GM19455 (cell line): ENCODE results near the gene ALDH1L1.

ENCODE experiments used
- ATAC-seq: cut with Tn5 transposase; IDR thresholded peaks from one replicate; pipeline ENCODE4 v1.9.1; 2021; ENCODE audit not compliant: unreplicated experiment

Gene ALDH1L1

DNA sequence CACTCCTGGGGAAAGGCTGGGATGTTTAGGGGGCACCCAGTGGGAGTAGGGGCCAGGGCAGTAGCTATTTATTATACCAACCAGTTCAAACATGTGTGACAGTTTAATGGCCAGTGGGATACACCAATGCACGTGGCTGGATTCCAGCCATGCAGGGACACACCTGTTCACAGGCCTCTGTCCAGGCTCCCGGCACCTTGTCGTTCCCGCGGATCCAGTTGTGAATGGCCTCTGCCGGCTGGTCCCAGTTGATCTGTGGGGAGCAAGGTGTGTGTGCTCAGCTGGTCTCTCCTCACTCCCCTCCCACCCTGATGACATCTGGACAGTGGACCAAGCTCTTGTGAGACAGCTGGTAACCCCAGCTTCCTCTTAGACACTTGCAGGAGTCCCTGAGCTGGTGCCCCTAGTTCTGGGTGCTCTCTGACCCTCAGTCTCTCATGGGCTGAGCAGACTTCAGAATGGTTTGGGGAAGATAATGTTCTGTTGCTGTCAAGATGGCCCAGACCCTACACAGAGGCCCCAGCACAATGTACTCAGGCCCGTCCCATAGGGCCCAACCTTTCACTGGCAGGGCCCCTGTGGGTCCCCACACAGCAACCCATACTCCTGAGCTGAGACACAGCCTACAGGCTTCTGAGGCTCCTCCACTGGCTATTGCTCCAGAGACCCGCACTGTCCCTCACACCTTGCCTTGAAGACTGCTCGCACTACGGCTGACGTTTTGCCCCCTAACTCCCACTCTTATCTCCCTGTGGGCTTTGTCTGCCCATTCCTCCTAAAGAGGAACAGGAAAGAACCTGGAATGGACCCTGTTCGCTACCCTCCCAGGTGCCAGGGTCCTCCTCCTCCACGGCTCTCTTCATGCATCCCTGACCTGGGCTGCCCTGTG is 25.8 kb downstream of the ALDH1L1 start:
- ATAC-seq = no peak

DNA sequence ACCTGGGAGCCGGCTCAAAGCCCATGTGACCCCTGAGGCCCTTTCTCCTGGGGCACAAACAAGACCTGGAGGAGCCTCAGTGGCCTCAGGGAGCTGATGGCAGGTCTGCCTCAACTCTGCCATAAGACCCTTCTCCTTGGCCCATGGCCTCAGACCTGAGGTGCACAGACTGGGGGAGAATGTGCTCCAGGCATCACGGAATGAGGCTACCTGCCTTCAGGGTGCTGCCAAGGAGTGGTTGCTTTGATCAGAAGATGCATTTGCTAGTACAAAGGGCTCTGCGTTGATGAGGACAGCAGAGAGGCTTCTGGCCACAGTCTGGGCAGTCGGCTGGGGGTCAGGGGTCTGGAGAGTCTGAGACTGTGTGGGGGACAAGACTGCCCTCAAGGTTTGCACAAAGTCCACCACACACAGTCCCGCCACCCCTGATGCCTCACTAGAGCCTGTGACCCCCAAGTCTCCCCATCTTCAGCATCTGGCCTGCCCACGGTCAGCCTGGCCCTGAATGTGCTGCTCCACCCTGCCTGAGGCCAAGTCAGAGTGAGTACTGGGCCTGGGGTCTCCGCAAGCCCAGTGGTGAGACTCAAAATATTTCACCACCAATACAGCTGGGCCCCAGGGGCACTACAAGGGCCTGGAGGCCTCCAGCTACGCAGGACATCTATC is 26.6 kb downstream of the ALDH1L1 start:
- no peak for ATAC-seq

DNA sequence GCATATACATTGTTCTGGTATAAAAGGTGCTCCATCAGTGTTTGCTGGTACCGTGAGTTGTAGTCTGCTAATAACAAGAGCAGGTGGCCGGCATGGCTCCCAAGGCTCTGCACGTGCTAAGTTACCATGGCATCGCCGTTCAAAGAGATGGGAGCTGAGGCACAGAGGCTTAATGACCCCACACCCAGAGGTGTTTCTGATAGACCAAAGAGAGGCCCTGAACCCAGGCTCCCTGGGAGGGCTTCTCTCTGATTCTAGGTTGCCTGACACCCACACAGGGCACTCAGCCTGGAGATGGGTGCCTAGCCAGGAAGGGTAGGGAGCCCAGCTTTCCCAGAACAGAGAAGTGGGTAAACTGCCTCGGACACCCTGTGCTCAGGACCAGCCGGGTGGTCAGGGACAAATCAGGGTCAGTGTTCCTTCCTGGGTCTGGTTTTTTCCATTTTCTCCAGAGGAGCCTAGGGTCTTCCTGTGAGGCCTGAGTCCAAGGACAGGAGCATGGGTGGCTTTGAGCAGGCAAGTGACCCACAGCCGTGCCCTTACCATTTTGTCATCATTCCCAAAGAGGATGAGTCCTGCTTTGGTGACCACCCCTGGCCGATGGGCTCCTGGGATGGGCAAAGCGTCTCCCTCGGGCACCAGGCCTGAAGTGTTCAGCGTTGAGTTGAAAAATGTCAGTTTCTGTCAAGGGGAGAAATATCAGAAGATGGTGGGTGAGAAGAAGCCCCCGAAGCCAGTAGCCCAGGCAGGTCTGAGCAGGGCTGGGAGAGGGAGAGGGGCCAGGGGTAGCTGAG is 27.3 kb downstream of the ALDH1L1 start:
- ATAC-seq = no peak

DNA sequence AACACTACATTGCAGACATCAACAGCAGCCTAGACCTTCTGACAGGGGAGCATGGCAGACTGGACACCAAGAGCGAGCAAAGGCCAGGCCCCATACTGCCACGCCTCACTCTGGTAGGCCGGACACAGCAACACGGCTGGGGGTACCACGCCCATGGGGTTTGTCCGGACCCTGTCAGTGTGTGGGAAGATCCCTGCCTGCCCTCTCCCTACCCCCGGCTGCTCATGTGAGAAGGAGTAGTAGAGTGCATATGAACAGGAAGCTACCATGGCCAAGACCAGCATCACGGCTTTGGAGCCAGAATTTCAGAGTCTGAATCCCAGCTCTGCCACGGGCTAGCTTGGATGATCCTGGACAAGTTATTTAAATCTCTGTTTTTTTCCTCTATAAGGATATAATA is 27.9 kb downstream of the ALDH1L1 start:
- no peak for ATAC-seq

DNA sequence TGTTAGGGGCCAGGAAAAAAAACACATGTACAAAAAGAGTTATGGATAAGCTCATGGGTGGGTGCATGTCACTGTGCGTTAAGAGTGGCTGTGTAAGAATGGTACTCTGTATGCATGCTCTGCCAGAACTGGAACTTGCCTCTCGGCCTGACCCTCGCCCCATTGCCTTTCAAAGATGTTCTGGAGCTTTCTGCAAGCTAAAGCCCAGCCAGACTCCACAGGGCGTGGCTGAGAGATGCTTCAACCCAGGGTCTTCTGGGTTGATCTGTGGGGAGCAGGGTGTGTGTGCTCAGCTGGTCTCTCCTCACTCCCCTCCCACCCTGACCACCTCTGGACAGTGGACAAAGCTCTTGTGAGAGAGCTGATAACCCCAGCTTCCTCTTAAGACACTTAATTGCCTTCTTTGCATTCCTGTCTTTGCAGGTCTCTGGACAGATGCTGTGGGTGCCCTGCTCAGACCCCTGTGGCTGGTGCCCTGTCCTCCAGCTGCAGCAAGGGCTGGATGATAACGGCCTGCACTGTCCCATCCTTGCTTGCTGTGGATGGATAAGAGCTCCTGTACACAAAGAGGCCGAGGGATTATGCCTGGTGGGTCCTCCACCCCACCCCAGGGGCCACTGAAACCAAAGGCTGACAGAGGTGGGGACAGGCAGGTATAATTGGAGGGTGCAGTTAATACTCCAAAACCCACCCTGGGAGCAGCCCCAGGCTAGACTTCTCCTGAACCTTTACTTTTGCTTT is 28.7 kb downstream of the ALDH1L1 start:
- ATAC-seq = no peak

DNA sequence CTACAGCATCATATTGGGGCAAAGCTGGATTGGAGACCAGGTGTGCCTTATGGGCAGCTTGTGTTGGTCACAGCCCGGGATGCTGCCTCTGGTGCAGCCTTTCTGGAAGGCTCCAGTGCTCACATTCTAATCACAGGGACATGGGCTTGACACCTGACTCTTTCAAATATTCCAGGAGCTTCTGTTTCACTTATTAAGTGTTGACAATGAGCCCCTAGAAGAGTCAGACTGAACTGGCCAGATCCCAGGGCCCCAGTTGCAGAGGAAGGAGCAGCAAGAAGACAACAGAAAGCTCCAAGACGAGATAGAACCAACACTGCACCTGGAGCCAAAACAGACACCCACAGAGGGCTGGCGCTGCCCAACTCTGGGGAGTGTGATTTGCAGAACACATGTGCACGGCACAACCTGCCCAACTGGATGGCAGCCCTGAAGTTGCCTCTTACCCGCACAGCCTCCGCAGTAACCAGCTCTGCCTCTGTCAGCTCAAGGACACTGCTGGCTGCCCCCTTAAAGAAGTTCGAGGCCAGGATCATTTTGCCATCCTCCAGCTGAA is 30.3 kb downstream of the ALDH1L1 start:
- ATAC-seq = no peak

DNA sequence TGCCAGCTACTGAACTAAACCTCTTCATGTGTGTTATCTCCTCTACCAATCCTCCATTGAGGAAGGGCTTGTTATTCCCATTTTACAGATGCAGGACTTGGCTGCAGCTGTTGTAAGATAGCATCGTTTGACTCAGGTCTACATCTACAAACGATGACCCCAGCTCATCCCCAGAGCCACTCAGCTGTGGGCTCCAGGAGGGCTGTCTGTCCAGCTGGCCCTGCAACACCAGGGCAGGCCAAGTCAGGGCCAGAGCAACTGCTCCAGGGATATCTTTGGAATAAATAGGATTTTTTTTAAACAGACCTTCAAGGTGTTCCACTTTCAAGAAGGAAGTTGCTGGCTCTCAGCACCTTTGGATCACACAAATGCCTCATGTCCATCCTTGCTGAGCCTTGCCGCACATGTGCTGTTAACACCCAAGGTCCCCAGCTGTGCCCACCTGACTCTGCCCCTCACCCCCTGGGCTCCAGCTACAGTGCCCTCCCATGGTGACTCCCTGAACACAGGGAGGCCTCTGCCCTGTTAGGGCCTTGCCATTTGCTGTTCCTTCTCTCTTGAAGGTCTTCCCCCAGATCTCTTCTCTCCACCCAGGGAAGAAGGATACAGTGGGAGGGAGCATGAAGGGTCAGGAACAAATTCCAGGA is 31.0 kb downstream of the ALDH1L1 start:
- no peak for ATAC-seq

DNA sequence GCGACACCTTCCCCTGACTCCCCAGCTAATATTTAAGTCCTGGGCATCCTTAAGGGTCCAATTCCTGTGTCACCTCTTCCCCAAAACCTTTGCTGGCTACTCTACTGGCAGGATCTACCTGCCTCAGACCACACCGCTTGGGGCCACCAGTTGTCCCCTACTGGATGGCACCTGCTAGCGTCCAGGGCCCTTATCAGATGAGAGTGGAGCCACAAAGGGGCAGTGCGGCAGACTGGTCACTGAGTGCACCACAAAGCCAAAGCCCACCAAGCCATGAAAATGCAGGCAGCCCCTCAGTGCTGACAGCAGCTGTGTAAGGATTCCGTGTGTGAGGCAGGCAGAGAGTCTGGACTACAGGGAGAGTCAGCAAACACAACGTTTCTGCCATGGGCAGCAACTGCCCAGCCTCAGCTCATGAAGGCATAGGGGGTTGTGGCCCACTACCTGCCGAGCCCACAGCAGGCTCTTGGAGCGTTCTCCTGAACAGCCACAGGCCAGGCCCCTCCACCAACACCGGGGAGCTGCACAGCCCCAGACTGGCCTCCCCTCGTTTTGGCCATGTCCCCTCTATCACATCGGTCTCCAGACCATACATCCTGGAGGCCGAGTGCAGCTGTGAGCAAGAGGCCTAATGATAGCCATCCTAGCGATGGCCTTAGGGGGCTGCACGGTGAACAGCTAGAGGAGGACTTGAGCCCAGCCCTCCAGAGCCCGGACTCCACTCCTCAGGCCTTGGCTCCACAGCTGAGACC is 32.3 kb downstream of the ALDH1L1 start:
- ATAC-seq = no peak

DNA sequence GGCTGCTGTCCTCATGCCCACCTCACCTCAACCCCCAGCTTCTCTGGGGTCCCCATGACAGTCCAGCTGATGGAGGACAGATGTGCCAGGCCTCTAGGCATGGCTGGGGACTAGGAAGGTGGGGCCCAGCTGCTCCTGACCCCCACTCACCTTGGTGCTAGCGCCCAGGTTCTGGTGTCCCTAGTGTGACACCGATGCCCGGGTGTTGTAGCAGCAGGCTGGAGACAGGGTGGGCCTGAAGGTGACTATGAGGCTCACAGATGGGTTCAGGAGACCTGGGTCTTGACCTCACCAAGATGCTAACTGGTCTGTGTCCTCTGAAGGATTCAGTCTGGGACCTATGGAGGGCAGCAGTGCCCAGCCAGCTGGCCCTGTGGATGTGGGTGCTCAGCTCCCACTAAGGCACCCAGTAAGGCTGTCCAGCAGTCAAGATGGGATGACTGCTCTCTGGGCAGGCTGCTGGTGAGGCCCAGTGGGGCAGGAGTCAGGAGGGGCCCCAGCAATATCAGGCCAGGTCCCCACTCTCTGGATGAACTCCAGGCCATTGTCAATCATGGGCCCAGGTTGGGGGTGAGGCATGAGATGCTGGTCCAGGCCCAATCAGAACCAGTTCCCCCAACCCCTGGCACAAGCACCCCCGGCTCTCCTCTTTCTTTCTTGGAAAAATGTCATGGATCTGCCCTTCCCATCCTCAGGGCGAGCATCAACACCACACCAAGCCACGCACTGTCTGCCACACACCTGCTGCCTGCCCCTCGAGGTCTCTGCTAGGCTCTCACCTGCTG is 33.0 kb downstream of the ALDH1L1 start:
- no peak for ATAC-seq

DNA sequence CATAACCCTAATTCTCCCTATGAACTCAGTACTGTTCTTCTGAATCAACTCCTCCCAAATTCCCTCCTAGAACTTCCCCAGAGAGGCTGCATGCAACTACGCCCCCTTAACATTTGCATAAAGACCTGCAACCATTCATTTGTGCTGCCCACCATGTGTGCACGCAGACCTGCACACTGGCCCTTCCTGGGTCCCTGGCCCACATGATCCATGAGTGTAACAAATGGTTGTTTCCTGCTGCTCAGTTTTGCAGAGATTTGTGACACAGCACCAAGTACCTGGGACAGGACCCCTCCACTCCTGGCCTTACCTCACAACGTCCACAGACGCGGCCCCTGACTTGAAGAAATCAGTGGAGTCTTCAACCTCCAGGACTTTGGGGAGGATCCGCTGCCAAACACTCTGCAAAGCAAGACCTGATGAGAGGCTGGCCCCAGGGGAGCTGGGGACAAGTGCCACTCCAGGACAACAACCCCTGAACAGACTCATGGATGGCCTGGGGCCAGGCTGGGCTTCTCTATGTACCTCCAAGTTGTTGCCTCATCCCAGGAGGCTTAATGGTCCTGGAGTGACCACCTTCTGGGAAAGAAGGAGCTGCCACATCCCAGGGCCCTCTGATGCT is 33.8 kb downstream of the ALDH1L1 start:
- no peak for ATAC-seq

DNA sequence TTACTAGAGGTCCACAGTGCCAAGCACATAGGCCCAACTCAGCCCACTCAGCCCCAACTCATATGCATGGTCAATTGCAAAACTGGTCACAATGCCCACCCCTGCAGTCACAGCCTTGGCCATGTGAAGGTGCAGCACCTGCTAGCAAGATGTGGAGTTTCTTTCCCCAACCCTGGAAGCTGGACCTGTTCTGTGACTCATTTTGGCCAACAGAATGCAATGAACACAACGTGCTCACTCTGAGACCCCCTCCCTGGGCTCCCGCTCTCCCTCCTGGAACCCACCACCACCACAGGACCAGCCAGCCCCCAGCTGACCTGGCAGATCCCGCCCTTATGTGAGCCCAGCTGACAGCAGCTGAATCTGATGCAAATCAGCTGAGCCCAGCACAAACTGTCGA is 34.4 kb downstream of the ALDH1L1 start:
- no peak for ATAC-seq

DNA sequence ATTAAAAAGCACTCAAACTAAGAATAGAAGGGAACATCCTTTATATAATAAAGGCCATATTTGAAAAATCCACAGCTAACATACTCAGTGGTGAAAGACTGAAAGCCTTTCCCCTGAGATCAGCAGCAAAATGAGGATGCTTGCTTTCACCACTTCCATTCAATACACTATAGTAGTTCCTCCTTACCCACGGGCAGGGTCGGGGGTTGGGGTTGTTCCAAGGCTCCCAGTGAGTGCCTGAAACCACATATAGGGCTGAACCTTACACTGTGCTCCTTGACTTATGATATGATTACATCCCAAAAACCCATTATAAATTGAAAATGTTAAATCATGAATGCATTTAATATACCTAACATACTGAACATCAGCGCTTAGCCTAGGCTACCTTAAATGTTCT is 37.7 kb downstream of the ALDH1L1 start:
- no peak for ATAC-seq

DNA sequence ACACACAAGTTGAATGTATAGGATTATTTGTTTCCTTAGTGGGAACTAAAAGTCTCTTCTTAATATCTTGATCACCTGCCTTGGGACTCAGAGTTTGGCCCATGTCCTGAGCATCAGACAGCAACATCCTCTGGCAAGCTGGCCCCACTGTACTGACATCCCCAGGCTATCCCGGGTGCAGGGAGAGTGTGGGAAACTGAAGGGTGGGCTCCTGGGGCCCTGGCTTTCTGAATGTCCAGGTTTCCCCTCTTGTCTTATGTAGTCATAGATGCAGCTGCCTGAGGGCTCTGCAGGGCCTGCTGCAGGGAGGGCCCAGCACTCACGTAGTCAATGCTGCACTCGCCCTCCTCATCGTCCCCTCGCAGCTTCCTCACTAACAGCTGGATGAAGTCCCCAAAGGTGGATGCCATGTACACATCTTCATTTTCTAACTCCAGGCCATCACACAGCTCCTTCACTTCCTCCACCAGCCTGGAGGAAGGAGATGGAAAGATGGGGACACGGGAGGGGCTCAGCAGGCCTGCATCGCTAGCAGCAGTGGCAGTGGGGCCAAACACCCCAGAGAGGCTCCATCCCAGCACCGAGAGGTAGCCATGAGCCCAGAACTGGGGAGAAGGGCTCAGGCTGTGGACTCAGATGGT is 42.8 kb downstream of the ALDH1L1 start:
- ATAC-seq = no peak

DNA sequence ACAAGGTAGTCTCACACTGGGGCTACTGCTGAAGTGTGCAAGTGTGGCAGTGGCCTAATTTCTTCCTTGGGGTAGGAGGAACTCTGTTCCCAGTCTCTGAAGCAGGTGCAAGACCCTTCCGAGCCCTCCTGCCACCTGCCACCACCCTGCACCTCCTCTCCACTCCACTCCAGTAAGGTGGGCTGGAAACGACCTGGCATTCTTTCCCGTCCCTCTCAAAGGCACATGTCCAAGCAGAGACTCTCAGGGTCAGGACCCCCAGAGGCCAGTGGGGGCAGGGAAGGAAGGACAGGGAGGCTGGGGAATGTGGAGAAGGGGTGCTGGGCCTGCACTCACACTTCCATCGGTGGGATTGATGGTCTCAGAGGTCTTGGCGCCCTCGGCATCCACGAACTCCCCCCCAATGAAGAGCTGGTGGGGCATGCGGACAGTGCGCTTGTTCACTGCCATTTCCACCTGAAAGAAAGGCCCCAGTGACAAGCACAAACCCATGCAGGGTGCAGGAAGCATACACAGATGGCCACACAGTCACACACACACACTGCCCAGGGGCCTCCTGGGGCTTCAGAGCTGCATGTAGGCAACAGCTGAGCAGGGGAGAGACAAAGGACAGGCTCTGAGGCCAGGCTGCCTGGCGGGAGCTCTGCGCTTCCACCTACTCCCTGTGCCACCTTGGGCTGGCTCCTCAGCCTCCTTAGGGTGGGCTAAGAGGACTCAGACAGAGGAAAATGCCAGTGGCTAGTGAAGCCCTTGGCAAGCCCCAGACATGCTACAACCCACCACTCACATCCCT is 43.8 kb downstream of the ALDH1L1 start:
- ATAC-seq = no peak

DNA sequence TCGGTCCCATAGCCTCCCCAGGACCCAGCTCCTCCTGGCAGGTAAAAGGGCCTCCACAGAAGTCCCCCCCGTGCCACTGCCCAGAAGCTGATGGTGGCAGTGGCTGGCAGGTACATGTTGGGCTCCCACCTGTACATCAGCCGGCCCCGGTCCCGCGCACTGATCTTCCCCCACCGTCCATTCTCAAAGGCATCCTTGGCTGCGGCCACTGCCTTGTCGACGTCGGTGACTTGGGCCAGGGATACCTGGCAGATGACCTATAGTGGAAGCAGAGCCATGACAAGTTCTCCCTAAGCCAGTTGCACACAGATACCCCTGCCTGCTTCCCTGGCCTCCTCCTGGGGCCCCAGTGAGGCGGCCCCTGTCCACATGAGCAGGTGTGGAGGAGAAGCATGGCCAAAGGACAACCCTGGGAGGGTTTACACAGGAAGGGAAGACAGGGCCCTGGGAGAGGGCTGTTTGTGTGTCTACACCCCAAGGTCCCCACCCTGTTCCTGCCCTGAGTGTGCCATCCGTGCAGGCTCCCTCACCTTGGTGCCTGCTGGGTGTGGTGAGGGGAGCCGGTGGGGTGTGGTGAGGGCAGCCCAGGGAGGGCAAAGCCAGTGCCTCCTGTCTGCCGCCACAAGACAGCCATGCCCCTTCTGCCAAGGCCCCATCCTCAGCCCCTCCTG is 44.8 kb downstream of the ALDH1L1 start:
- ATAC-seq = no peak

DNA sequence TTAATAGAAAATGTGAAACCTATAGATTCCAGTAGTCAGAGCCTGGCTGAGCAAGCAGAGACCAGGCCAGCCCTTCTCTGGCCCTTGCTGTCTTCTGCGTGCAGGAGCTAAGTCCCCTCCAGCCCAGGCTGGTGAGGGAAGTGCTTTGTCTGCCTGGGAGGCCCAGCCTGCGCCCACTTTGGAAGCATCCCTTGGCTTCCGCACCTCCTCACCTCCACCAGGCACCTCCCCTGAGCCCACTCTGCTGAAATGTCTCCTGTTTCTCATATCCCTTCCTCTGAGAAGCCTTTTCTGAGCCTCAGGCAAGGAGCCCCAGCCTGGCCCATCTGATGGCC is 45.3 kb downstream of the ALDH1L1 start:
- no peak for ATAC-seq
